Colonic mucosa (tissue), 4 donors: ENCODE measurements around the gene RPL7A. TPM values are rescaled to one million over a fixed set of nuclear protein-coding genes. Genes with fewer than 3 reads are reported as not detected.
A peak's percentile ranks its signal among the peaks of the same experiment; 100 is the strongest.

Experiments
- DNase-seq: peaks from one replicate; pipeline ENCODE4 v3.0.0-alpha.2; 2020
- H3K27ac ChIP-seq: fragments of 200-600 bp; one replicate; pipeline ENCODE4 v1.8.0; 2021
- H3K27me3 ChIP-seq: fragments of 200-600 bp; one replicate; pipeline ENCODE4 v1.8.0; 2021
- H3K36me3 ChIP-seq: fragments of 200-600 bp; one replicate; pipeline ENCODE4 v1.8.0; 2021
- H3K4me1 ChIP-seq: fragments of 200-600 bp; one replicate; pipeline ENCODE4 v1.8.0; 2021; ENCODE audit warnings: mild to moderate bottlenecking
- H3K4me3 ChIP-seq: fragments of 200-600 bp; one replicate; pipeline ENCODE4 v1.8.0; 2021
- H3K9ac ChIP-seq, 2 donors: one replicate each; pipeline ENCODE4 v1.7.0; 2013; ENCODE audit warnings: control low read depth in 2 of 2, low read depth in 2 of 2, low read length in 2 of 2
- H3K9me3 ChIP-seq: fragments of 200-600 bp; one replicate; pipeline ENCODE4 v1.8.0; 2021
- CTCF ChIP-seq: fragments of 200-600 bp; IDR thresholded peaks from one replicate; pipeline ENCODE4 v1.8.0; 2022; ENCODE audit warnings: antibody characterized with exemption, mild to moderate bottlenecking
- intact Hi-C: fragments of 100-400 bp; cut with DNase I; formaldehyde crosslinking; loops from one replicate; pipeline ENCODE4 v1.14.1; 2022
- total RNA-seq, 2 donors: library from RNA; stranded (reverse); fragmentation: NEBNext Ultra II Directional in 1 of 2; extraction: Animal tissue kit (Norgen Biotek cat#: 25700) in 1 of 2; gene quantifications; one replicate each; pipeline ENCODE4 v1.2.1, GENCODE V29; 2021
- donor health status: healthy.
- donor health status: DM: no; HTN: no; CAD: no.
- donor health status: DM: no; HTN: no; CAD: no.

The RPL7A gene
- total RNA-seq, 2 donors from 2014 or later = 1,628 to 2,136 TPM

DNA sequence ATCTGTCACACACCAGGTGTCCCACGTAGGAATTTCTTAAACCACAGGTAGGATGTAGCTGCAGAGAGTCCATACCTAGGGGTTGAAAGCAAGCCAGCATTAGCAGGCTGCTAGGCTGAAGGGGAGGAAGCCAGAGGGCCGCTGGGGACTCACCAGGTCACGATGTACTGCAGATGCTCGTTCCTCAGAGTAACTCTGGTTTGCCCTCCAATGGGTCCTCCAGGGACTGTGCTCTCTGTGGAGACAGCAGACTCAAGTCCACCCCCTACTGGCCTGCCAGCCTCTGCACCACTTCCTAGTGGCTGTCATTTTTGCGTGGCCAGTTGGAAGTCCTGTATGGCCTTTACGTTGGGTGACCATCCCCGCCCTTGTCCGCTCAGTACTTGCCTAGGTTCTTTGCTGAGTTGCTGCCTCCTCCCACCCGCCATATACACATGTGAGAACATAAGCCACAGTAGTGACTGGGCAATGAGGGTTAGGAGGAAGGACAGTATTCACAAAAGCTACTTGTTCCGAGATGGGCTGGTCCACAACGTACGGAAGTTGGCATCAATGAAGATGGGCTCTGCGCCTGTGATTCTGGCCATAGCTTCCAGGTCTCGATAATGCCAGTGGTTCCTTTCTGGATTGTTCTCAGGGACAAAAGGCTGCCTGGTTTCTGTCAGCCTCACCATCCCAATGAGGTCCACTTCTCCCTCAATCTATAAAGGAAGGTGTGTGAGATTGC, 4.1 kb downstream of the RPL7A start:
- peak; percentile 58 for TF ChIP-seq CTCF
- Histone ChIP-seq H3K4me1 (peaks cover 9% of the 10 kb centered on the region), H3K27me3 (no peaks in the 10 kb centered on the region), H3K9me3 (no peaks in the 10 kb centered on the region), H3K27ac (no peak overlapping the region), H3K9ac (no peak overlapping the region), H3K36me3 (peaks cover 19% of the 10 kb centered on the region), H3K4me3 (no peak overlapping the region)
- intact Hi-C loops = no loop called here
- peak; percentile 57 for DNase-seq

GRCh38 chr9:133352635-133353340, 4.8 kb downstream of the RPL7A start:
- DNase-seq = no peak
- Histone ChIP-seq H3K9ac (no peak overlapping the region), H3K9me3 (no peaks in the 10 kb centered on the region), H3K27me3 (no peaks in the 10 kb centered on the region), H3K36me3 (peaks cover 19% of the 10 kb centered on the region), H3K4me1 (peaks cover 15% of the 10 kb centered on the region), H3K4me3 (no peak overlapping the region), H3K27ac (no peak overlapping the region)
- TF ChIP-seq CTCF = no peak
- intact Hi-C loops = no loop called here

- Histone ChIP-seq H3K27me3 (no peaks in the 10 kb centered on the region), H3K4me3 (no peak overlapping the region), H3K36me3 (peaks cover 19% of the 10 kb centered on the region), H3K4me1 (peaks cover 15% of the 10 kb centered on the region), H3K9me3 (no peaks in the 10 kb centered on the region), H3K27ac (no peak overlapping the region), H3K9ac (peak overlapping the region in 1 of 2 donors; percentile 24)
- TF ChIP-seq CTCF = no peak
- intact Hi-C loops = no loop called here
- no peak for DNase-seq
Measured at GRCh38 chr9:133353548-133353947, 5.5 kb downstream of the RPL7A start.

DNA sequence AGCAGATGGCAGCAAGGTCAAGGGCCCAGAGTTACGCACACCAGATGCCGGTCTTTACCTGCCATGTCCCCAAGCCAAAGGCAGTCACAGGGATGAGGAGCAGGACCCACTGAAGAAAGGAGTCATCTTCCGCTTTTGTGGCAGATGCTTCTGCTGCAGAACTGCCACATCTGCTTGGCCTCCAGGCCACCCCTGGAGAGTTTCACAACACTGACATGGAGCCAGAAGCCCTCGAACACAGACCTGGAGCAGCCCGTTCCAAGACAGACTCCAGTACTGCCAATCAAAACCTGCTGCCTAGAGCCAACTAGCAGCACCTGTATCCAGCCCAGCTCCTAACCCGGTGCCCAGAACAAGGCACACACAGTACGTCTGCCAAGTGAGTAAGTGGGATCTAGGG, 6.7 kb downstream of the RPL7A start:
- Histone ChIP-seq H3K9me3 (no peaks in the 10 kb centered on the region), H3K36me3 (peaks cover 18% of the 10 kb centered on the region), H3K27me3 (no peaks in the 10 kb centered on the region), H3K4me3 (no peak overlapping the region), H3K4me1 (peaks cover 15% of the 10 kb centered on the region), H3K9ac (peak overlapping the region in 1 of 2 donors; percentile 34), H3K27ac (no peak overlapping the region)
- DNase-seq = no peak
- intact Hi-C loops = no loop called here
- TF ChIP-seq CTCF = no peak

DNA sequence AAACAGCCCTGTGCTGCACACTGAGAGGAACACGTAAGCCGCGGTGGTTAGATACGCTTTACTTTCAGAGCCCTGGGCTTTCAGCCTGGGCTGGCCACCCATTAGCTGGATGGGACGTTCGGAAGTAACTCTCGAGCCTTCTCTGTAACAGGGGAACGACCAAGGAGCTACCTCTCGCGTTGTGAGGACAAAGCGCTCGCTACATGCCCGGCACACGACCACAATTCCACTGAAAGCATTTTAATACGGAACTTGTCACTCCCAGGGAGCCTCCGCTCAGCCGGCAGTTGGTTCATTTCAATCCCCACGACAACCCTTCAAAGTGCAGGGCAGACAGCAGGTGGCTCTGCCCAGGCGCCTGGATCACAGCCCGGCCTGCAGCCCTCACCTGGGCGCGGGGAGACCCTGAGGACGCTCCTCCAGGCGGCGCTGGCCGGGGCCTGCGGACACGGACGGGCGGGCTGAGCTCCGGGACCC, 7.9 kb downstream of the RPL7A start:
- H3K36me3 ChIP-seq = peaks cover 6% of the 10 kb centered on the region
- H3K27me3 ChIP-seq = no peaks in the 10 kb centered on the region
- TF ChIP-seq CTCF = no peak
- peak overlapping the region; percentile 55 for H3K27ac ChIP-seq
- peak overlapping the region; percentile 80 for H3K4me3 ChIP-seq
- H3K4me1 ChIP-seq = peaks cover 15% of the 10 kb centered on the region
- DNase-seq = no peak
- H3K9ac ChIP-seq = peak overlapping the region; percentile 75 to 81
- intact Hi-C loops = no loop called here
- no peaks in the 10 kb centered on the region for H3K9me3 ChIP-seq
